ENCODE measurements around the gene FLNC. TPM values are rescaled to one million over a fixed set of nuclear protein-coding genes. Genes with fewer than 3 reads are reported as not detected.

FLNC gene
- polyA plus RNA-seq, 1 of the 3 experiments (the other 2 are of a cell fraction), result 43.7 TPM

GRCh38 chr7:128794020-128794419 lies 36.2 kb upstream of the FLNC start:
- Histone ChIP-seq H3K79me2 (ENCODE audit: insufficient read depth) (0 out of 2 replicates have a peak, but pooled peaks cover 3% of the 10 kb centered on the region), H3K4me2 (no peak overlapping the region), H3K27ac (ENCODE audit: low read depth in 2 of 2, low read length in 1 of 2) (no peak overlapping the region), H3K4me3 (ENCODE audit: low read depth in 2 of 2, low read length in 1 of 2) (no peak overlapping the region), H3F3A (replicated peaks; ENCODE audit: insufficient read depth) (peaks cover 29% of the 10 kb centered on the region), H3K27me3 (ENCODE audit: insufficient read depth) (no peaks in the 10 kb centered on the region), H3K36me3 (replicated peaks in 1 of 2; ENCODE audit: control insufficient read depth in 1 of 2, insufficient read depth in 2 of 2, low read length in 1 of 2) (peaks cover 11 to 18% of the 10 kb centered on the region in 2 experiments), H4K20me1 (ENCODE audit: insufficient read depth) (no peaks in the 10 kb centered on the region), H3K9me2 (no peaks in the 10 kb centered on the region), H2AFZ (ENCODE audit: low read depth) (no peak overlapping the region), H3K9me3 (no peaks in the 10 kb centered on the region), H3K4me1 (ENCODE audit: control insufficient read depth in 1 of 2, insufficient read depth in 2 of 2, low read depth in 1 of 2, low read length in 1 of 2) (peaks cover 15 to 21% of the 10 kb centered on the region in 2 experiments), H3K9ac (no peak overlapping the region)
- 74% methylated on average over 3 of the region's 3 CpGs for WGBS (ENCODE audit: low lambda C conversion rate)
- POLR2A ChIA-PET, result no interaction called here
- TF ChIP-seq SIN3A (IDR thresholded peaks at IDR 0.05; ENCODE audit: borderline replicate concordance, low read depth, low read length) (no peak), CTCF (IDR thresholded peaks at IDR 0.05) (no peak), JUND (IDR thresholded peaks at IDR 0.05) (no peak), GABPA (IDR thresholded peaks at IDR 0.05; ENCODE audit: low read depth) (no peak), RAD21 (IDR thresholded peaks at IDR 0.05; ENCODE audit: low read length) (no peak), IRF3 (IDR thresholded peaks at IDR 0.05; ENCODE audit: low read depth, low read length) (no peak), ELF1 (IDR thresholded peaks at IDR 0.05) (no peak), MXI1 (IDR thresholded peaks at IDR 0.05; ENCODE audit: low read depth, low read length) (no peak), YY1 (IDR thresholded peaks at IDR 0.05; ENCODE audit: low read depth) (no peak), FOXM1 (IDR thresholded peaks at IDR 0.05; ENCODE audit: low read depth) (no peak)
- no peak for DNase-seq
- CTCF ChIA-PET, result interaction anchor here (0.9 to 1.3 kb wide), 3 partner anchors 18 to 85 kb away, joined by 3 read pairs; no protein-coding TSS in a partner anchor

- TF ChIP-seq SIN3A (IDR thresholded peaks at IDR 0.05; ENCODE audit: borderline replicate concordance, low read depth, low read length) (no peak), FOXJ3 (CRISPR knock-in tag; IDR thresholded peaks at IDR 0.05) (no peak), SMC3 (IDR thresholded peaks at IDR 0.05; ENCODE audit: low read depth, low read length) (no peak), USF2 (IDR thresholded peaks at IDR 0.05; ENCODE audit: borderline replicate concordance, low read depth, low read length) (no peak), IRF3 (IDR thresholded peaks at IDR 0.05; ENCODE audit: low read depth, low read length) (no peak), TCF12 (IDR thresholded peaks at IDR 0.05) (no peak), JUND (IDR thresholded peaks at IDR 0.05) (no peak), FOXM1 (IDR thresholded peaks at IDR 0.05; ENCODE audit: low read depth) (no peak), MXI1 (IDR thresholded peaks at IDR 0.05; ENCODE audit: low read depth, low read length) (no peak), USF1 (IDR thresholded peaks at IDR 0.05; ENCODE audit: borderline replicate concordance, low read depth) (no peak), CHD2 (IDR thresholded peaks at IDR 0.05; ENCODE audit: low read length, partially characterized antibody) (no peak), RCOR1 (IDR thresholded peaks at IDR 0.05; ENCODE audit: low read length) (no peak)
- POLR2A ChIA-PET, result no interaction called here
- DNase-seq, result no peak
- H4K20me1 ChIP-seq (ENCODE audit: insufficient read depth), result no peaks in the 10 kb centered on the region
- peaks cover 11 to 18% of the 10 kb centered on the region in 2 experiments for H3K36me3 ChIP-seq (replicated peaks in 1 of 2; ENCODE audit: control insufficient read depth in 1 of 2, insufficient read depth in 2 of 2, low read length in 1 of 2)
- no peak overlapping the region for H3K9ac ChIP-seq
- H3K79me2 ChIP-seq (ENCODE audit: insufficient read depth), result 0 out of 2 replicates have a peak, but pooled peaks cover 3% of the 10 kb centered on the region
- H2AFZ ChIP-seq (ENCODE audit: low read depth), result no peak overlapping the region
- H3K27ac ChIP-seq (ENCODE audit: low read depth in 2 of 2, low read length in 1 of 2), result no peak overlapping the region
- no peaks in the 10 kb centered on the region for H3K9me3 ChIP-seq
- peaks cover 29% of the 10 kb centered on the region for H3F3A ChIP-seq (replicated peaks; ENCODE audit: insufficient read depth)
- H3K4me1 ChIP-seq (ENCODE audit: control insufficient read depth in 1 of 2, insufficient read depth in 2 of 2, low read depth in 1 of 2, low read length in 1 of 2), result peaks cover 15 to 21% of the 10 kb centered on the region in 2 experiments
- CTCF ChIA-PET, result interaction anchor here (0.9 to 1.3 kb wide), 3 partner anchors 18 to 84 kb away, joined by 3 read pairs; no protein-coding TSS in a partner anchor
- no peaks in the 10 kb centered on the region for H3K9me2 ChIP-seq
- 88% methylated on average over 4 of the region's 8 CpGs for WGBS (ENCODE audit: low lambda C conversion rate)
- H3K27me3 ChIP-seq (ENCODE audit: insufficient read depth), result no peaks in the 10 kb centered on the region
- H3K4me3 ChIP-seq (ENCODE audit: low read depth in 2 of 2, low read length in 1 of 2), result no peak overlapping the region
- no peak overlapping the region for H3K4me2 ChIP-seq
Observed at GRCh38 chr7:128794436-128794835, 35.8 kb upstream of the FLNC start.

Measured in SK-N-SH (cell line).